Activated gamma-delta T cell treated with Interleukin-2 at 50 U/mL for 16 hours (primary cell): ENCODE results near the gene RBM19.

Source experiments
- DNase-seq: peaks from one replicate; pipeline ENCODE4 v3.0.0-alpha.2; 2020

RBM19 gene

DNA sequence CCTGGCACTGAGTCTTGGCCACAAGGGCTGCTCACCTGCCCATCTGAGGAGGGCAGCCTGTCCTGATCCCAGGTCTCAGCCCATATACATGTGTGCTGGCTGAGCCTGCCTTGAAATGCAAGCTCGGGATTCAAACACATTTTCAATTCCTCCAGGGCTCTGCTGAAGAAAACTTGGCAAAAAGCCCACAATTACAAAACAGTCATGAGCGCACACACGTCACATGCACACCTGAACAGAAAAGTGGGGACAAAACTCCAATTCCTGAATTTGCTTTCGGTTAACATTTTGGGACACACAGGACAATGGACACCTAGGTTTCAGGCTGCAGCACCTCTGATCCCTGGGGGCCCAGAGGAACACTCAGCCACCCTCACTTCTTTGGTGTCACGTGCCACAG lies 113.9 kb downstream of the RBM19 start:
- no peak for DNase-seq

GRCh38 chr12:113850309-113851056 lies 115.6 kb downstream of the RBM19 start:
- DNase-seq = no peak

DNA sequence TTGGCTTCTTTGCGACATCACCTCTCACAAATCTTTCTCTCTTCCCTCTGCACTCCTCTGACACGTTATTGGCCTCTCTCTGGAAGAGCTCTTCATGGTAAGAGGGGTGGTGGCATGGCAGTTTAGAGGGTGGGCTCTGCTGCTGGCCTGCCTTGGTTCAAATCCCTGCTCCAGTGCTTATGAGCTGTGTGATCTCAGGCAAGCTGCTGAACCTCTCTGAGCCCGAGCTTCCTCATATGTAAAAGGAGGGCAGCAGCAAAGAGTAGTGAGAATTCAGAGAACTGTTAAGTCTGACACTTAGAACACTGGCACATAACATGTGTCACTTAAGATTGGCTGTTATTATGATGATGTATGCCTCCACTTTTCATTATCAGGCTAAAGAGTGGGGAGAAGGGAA lies 118.3 kb downstream of the RBM19 start:
- no peak for DNase-seq

DNA sequence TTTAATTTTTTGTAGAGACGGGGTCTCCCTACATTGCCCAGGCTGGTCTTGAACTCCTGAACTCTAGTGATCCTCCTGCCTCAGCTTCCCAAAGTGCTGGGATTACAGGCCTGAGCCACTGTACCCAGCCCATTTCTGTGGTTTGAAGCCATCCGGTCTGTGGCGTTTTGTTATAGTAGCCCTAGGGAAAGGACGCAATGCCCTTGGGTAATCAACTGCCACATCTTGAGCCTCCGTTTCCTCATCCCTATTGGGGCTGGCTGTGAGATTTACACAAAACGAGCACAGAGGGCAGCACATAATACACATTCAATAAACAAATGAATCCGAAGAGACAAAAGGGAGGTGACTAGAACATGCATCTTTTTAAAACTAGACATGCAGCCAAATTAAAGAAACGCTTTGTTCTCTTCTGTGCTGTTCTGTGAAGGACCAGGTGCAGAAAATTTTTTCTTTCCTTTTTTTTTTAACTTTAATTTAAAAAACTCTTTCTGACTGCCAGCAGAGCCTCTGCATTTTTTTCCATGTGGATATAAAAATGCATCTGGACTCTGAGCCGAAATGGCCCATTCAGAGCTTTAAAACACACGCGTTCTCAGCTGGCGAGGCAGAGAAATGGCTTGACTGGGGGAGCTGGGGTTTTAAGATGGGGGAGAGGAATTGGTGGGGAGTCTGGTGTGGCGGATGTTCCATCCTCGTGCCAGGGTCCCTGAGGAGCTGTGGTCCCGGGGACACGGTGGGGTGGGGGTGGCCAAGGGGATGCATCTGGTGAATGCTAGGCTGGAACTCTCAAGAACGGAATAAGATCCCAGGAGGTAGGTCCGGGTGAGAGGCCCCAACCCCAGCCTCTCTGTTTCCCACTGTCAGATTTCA lies 119.0 kb downstream of the RBM19 start:
- no peak for DNase-seq

DNA sequence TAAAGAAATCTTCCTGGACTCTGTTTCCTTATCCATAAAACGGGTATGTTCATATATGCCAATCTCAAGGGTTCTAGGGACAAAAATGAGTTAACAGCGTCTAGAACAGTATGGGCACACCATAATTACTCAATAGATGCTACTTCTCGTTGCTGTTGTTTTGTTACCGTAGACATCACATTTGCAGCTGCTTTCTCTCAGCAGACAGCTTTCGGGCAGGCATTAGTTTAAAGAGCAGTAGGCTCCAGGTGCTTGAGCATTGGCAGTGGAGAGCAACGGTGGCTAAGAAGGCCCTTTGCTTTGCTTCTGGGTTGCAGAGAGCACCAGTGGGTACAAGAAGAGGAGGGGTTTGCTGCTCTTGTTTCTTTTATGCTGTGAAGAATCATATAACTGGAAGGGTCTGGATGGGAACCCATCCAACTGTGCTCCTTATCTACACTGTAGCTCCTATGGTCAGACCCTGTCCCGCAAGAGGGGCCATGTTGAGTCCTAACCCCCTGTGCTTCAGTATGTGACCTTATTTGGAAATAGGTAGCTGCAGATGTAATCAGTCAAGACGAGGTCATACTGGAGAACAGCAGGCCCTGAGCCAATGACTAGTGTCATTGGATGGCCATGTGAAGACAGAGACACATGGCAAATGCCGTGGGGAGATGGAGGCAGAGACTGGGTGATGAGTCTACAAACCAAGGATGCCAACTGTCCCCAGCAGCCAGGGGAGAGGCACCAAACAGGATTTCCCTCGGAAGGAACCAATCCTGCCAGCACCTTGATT lies 120.0 kb downstream of the RBM19 start:
- no peak for DNase-seq

DNA sequence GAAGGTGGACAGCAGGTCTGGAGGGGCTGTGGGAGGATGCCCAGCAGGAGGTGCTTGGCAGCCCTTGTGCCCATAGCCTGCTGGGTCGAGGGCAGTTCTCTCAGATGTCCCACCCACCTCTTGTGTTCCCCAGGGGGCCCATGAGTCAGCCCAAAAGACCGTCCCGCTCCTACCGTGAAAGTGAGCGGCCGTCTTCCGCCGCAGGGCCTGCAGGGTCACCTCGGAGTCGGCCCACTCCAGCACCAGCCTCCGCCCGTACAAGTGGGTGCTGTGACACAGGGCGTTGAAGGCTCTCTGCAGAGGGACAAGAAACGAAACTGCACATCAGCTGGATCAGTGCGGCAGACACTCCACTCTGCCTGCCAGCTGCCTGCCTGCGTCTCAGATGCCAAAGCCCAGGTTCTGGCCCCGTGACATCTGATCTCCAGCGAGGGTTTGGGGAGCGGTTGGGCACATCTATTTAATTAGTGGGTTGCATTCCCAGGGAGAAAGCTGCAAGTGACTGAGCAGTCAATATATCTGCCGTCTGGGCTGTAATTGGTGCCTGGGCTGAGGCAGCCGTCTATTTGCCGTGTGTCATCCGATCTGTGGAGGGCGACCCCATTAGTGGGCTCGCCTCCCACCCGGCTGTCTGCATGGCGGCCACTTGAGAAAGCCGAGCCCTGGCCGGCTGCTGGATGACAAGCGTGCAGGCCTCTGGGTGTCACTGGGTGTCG lies 121.5 kb downstream of the RBM19 start:
- DNase-seq = no peak

DNA sequence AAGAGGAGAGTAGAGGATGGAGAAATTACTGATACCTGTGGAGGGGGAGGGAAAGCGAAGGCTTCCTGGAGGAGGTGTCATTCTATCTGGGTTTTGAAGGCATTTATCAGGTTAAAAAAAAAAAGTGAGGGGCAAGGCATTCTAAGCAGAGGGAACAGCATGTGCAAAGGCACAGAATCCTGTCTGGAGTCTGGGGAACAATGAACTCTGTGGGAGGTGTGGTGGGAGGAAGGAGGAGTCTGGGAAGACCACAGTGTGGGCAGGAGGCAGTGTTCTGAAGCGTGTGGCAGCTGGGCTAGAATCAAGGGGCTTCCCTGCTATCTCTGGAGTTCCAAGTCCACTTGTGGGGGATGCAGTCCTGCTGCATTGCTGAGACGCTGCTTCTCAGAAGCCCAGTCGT lies 123.4 kb downstream of the RBM19 start:
- no peak for DNase-seq

DNA sequence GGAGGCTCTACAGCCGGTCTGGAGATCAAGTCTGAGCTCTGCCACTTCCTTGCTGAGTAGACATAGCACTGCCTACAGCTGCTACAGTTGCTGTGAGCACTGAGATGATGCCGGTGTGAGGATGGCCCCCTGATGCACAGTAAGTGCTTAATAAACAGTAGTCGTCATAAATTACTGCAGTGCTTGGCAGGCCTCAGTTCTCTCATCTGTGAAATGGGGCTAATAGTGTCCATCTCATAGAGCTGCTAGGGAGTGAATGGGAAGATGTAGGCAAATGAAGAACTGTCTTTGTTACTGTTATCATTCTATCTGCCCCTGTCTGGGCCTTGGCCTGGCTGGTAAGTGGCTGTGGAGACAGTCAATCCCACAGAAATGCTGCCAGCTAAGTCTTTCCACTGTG lies 124.3 kb downstream of the RBM19 start:
- no peak for DNase-seq

DNA sequence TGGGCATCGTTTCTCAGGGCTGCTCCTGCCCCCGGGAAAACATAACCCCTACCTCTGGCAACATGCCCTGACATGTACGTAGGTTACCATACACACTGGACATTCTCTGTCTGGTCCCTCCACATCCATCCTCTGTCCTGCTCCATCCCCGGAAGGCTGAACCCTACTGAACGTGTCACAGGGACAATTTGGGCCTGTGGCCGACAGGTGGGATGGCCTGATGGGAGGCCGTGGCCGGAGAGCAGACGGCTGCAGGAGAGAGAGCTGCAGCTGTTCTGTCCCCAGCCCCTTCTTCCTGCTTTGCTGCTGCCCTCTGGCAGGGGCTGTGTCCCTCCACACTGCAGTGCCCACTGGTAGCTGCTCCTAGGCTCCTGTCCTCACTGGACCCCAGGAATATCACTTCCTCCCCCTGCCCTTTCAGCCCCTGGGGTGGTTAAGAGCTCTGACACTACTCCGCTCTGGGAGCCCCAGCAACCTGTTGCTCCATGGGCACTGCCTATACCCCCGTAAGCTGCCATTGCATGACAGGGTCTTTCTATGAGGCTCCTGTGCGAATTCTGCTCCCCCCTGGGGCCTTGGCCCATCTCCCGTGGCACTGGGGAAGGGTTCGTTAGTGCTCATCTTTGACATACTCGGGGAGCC lies 125.6 kb downstream of the RBM19 start:
- DNase-seq = no peak

GRCh38 chr12:113838896-113839295 lies 127.2 kb downstream of the RBM19 start:
- DNase-seq = no peak

- no peak for DNase-seq
These were observed 128.4 kb downstream of the RBM19 start for GRCh38 chr12:113837528-113838296.

GRCh38 chr12:113837084-113837483 lies 129.0 kb downstream of the RBM19 start:
- no peak for DNase-seq

GRCh38 chr12:113835896-113836295 lies 130.2 kb downstream of the RBM19 start:
- DNase-seq = no peak

- no peak for DNase-seq
These were observed 130.7 kb downstream of the RBM19 start for GRCh38 chr12:113835433-113835832.

GRCh38 chr12:113833422-113833821 lies 132.7 kb downstream of the RBM19 start:
- no peak for DNase-seq

GRCh38 chr12:113831476-113831875 lies 134.6 kb downstream of the RBM19 start:
- DNase-seq = no peak

DNA sequence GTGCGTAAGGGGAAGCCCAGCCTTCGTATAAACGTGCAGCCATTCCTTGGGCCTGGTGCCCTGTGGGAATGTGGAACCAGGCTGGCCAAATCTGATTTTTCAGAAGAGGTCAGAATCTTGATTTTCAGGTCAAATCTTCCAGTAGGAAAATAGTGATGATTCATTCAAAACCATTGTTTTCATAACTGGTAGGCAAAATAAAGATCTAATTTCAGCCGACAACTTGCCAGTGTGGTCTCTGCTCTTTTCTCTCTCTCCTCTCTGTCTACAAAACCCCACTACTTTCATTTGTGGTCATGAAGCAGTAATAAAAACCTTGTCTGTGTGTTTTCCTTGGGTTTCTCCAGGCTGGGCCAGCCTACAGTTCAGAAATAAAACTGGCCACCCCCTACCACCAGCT lies 135.1 kb downstream of the RBM19 start:
- DNase-seq = no peak

GRCh38 chr12:113829212-113829611 lies 136.9 kb downstream of the RBM19 start:
- DNase-seq = no peak

GRCh38 chr12:113827539-113828114 lies 138.5 kb downstream of the RBM19 start:
- no peak for DNase-seq

- no peak for DNase-seq
These were observed 139.2 kb downstream of the RBM19 start for GRCh38 chr12:113826805-113827538.
